SK-N-SH treated with all-trans-retinoic acid at 6 μM for 48 hours (cell line): ENCODE data around the gene FANCE.

Experiments
- ARNTL ChIP-seq: fragments of 450-650 bp; formaldehyde crosslinking; IDR thresholded peaks from 2 replicates; pipeline ENCODE4 v1.5.0; 2020; ENCODE audit warnings: low read depth, mild to moderate bottlenecking, moderate library complexity, borderline replicate concordance
- BACH2 ChIP-seq: fragments of 250-450 bp; sonication (Bioruptor Pico); IDR thresholded peaks from 2 replicates; pipeline ENCODE4 v1.9.0; 2021; ENCODE audit warnings: mild to moderate bottlenecking, borderline replicate concordance
- CSDC2 ChIP-seq: fragments of 250-450 bp; sonication (Bioruptor Pico); IDR thresholded peaks from 2 replicates; pipeline ENCODE4 v1.5.0; 2020; ENCODE audit warnings: mild to moderate bottlenecking, moderate library complexity
- ESRRG ChIP-seq: fragments of 250-450 bp; sonication (Bioruptor Pico); IDR thresholded peaks from 2 replicates; pipeline ENCODE4 v1.6.1; 2021; ENCODE audit warnings: mild to moderate bottlenecking
- TCF4 ChIP-seq: fragments of 250-450 bp; sonication (Bioruptor Pico); IDR thresholded peaks from 2 replicates; pipeline ENCODE4 v1.8.0; 2021; ENCODE audit warnings: mild to moderate bottlenecking, moderate library complexity, borderline replicate concordance
- TOX ChIP-seq: fragments of 250-450 bp; sonication (Bioruptor Pico); IDR thresholded peaks from 2 replicates; pipeline ENCODE4 v1.8.0; 2021; ENCODE audit warnings: mild to moderate bottlenecking, moderate library complexity, borderline replicate concordance
- ZC3H10 ChIP-seq: fragments of 250-450 bp; sonication (Bioruptor Pico); IDR thresholded peaks from 2 replicates; pipeline ENCODE4 v1.5.1; 2021; ENCODE audit warnings: mild to moderate bottlenecking, moderate library complexity
- ZFP30 ChIP-seq: fragments of 450-650 bp; formaldehyde crosslinking; IDR thresholded peaks from 2 replicates; pipeline ENCODE4 v1.5.0; 2022; ENCODE audit warnings: mild to moderate bottlenecking, moderate library complexity
- ZNF565 ChIP-seq: fragments of 450-650 bp; formaldehyde crosslinking; conservative IDR thresholded peaks from 2 replicates; pipeline ENCODE4 v1.5.0; 2020; ENCODE audit warnings: low read depth, mild to moderate bottlenecking, moderate library complexity
- ZNF8 ChIP-seq: fragments of 450-650 bp; formaldehyde crosslinking; IDR thresholded peaks from 2 replicates; pipeline ENCODE4 v1.5.0; 2020; ENCODE audit warnings: mild to moderate bottlenecking, moderate library complexity
- TF ChIP-seq, protein P1 (sequence below): fragments of 250-450 bp; sonication (Bioruptor Pico); IDR thresholded peaks from 2 replicates; pipeline ENCODE4 v1.5.1; 2020; ENCODE audit warnings: low read depth, mild to moderate bottlenecking, moderate library complexity
- TF ChIP-seq, protein P2 (sequence below): fragments of 250-450 bp; sonication (Bioruptor Pico); IDR thresholded peaks from 2 replicates; pipeline ENCODE4 v1.8.0; 2020; ENCODE audit warnings: mild to moderate bottlenecking, moderate library complexity, borderline replicate concordance
- TF ChIP-seq, protein P3 (sequence below): fragments of 250-450 bp; sonication (Bioruptor Pico); IDR thresholded peaks from 2 replicates; pipeline ENCODE4 v1.5.1; 2021; ENCODE audit warnings: mild to moderate bottlenecking, moderate library complexity

DNA sequence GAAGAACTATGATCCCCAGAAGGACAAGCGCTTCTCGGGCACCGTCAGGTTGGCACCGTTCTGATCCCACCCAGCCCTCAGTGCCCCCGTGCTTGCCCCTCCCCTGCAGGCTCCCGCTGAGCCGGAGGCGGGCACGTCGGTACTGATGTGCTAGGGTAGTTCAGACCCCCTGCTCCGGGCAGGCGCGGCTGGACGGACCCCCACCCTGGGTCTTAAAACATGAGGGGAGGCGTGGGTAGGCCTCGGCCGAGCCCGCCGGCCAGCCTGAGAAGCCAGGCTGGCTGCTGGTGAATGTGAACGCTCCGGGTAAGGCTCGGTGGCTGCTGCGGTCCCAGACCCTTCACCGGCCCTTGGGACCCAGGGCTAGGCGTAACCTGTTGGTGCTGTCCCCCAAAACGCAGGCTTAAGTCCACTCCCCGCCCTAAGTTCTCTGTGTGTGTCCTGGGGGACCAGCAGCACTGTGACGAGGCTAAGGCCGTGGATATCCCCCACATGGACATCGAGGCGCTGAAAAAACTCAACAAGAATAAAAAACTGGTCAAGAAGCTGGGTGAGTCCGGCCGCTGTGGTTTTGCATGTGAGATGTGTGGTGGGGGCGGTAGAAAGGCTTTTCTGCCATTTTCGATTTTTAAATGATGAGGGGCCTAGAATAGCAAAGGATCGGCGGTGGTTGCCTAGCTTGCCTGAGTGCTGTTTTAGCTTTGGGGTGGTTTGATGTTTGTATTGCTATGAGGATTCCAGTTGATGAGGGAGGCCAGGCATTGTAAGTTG is 17.0 kb downstream of the FANCE start:
- TF ChIP-seq ARNTL (CRISPR knock-in tag) (no peak), BACH2 (CRISPR knock-in tag) (no peak), TCF4 (CRISPR knock-in tag) (no peak), CSDC2 (CRISPR knock-in tag) (no peak), ZC3H10 (CRISPR knock-in tag) (no peak), ZFP30 (CRISPR knock-in tag) (no peak), ZNF565 (no peak), ZNF8 (CRISPR knock-in tag) (no peak), TOX (no peak), ESRRG (CRISPR knock-in tag) (no peak)
- TF ChIP-seq, protein P1, sequence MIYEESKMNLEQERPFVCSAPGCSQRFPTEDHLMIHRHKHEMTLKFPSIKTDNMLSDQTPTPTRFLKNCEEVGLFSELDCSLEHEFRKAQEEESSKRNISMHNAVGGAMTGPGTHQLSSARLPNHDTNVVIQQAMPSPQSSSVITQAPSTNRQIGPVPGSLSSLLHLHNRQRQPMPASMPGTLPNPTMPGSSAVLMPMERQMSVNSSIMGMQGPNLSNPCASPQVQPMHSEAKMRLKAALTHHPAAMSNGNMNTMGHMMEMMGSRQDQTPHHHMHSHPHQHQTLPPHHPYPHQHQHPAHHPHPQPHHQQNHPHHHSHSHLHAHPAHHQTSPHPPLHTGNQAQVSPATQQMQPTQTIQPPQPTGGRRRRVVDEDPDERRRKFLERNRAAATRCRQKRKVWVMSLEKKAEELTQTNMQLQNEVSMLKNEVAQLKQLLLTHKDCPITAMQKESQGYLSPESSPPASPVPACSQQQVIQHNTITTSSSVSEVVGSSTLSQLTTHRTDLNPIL (CRISPR knock-in tag): no peak
- TF ChIP-seq, protein P2, sequence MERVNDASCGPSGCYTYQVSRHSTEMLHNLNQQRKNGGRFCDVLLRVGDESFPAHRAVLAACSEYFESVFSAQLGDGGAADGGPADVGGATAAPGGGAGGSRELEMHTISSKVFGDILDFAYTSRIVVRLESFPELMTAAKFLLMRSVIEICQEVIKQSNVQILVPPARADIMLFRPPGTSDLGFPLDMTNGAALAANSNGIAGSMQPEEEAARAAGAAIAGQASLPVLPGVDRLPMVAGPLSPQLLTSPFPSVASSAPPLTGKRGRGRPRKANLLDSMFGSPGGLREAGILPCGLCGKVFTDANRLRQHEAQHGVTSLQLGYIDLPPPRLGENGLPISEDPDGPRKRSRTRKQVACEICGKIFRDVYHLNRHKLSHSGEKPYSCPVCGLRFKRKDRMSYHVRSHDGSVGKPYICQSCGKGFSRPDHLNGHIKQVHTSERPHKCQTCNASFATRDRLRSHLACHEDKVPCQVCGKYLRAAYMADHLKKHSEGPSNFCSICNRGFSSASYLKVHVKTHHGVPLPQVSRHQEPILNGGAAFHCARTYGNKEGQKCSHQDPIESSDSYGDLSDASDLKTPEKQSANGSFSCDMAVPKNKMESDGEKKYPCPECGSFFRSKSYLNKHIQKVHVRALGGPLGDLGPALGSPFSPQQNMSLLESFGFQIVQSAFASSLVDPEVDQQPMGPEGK (CRISPR knock-in tag): no peak
- TF ChIP-seq, protein P3, sequence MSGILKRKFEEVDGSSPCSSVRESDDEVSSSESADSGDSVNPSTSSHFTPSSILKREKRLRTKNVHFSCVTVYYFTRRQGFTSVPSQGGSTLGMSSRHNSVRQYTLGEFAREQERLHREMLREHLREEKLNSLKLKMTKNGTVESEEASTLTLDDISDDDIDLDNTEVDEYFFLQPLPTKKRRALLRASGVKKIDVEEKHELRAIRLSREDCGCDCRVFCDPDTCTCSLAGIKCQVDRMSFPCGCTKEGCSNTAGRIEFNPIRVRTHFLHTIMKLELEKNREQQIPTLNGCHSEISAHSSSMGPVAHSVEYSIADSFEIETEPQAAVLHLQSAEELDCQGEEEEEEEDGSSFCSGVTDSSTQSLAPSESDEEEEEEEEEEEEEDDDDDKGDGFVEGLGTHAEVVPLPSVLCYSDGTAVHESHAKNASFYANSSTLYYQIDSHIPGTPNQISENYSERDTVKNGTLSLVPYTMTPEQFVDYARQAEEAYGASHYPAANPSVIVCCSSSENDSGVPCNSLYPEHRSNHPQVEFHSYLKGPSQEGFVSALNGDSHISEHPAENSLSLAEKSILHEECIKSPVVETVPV (CRISPR knock-in tag): no peak
